Suprapubic skin (tissue), 3 donors: ENCODE measurements around the gene TNNI3K.

Experiments
- POLR2AphosphoS5 ChIP-seq, 3 donors: sonication (generic); formaldehyde crosslinking; IDR thresholded peaks; one replicate each; pipeline ENCODE4 v1.6.1; 2017; ENCODE audit warnings: antibody characterized with exemption in 3 of 3
- TF ChIP-seq, protein P1 (sequence below), 2 donors: fragments of 200-600 bp in 1 of 2; fragments of 450-650 bp in 1 of 2; sonication (generic) in 1 of 2; IDR thresholded peaks; one replicate each; pipeline ENCODE4 v1.5.1; 2016 to 2019; ENCODE audit warnings: antibody characterized with exemption in 2 of 2, mild to moderate bottlenecking in 1 of 2, moderate library complexity in 1 of 2

DNA sequence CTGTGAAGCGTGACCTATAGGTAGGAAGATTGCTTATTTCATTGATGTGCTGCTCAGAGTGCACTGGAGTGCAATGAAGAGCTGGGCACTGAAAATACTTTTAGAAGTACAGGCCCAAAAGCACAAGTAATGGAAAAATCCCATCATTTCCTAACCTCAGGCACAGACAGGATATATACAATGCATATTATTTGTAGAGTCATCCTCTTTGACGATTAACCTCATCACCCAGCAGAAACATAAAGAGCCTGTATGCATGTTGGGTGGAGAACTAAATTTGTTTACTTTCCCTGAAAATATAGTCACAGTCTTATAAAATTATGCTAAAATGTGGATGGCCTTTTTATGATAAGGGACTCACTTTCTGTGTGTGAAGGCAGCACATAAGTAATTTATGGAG is 98.1 kb downstream of the TNNI3K start:
- TF ChIP-seq POLR2AphosphoS5 (IDR thresholded peaks at IDR 0.05): no peak
- TF ChIP-seq, protein P1, sequence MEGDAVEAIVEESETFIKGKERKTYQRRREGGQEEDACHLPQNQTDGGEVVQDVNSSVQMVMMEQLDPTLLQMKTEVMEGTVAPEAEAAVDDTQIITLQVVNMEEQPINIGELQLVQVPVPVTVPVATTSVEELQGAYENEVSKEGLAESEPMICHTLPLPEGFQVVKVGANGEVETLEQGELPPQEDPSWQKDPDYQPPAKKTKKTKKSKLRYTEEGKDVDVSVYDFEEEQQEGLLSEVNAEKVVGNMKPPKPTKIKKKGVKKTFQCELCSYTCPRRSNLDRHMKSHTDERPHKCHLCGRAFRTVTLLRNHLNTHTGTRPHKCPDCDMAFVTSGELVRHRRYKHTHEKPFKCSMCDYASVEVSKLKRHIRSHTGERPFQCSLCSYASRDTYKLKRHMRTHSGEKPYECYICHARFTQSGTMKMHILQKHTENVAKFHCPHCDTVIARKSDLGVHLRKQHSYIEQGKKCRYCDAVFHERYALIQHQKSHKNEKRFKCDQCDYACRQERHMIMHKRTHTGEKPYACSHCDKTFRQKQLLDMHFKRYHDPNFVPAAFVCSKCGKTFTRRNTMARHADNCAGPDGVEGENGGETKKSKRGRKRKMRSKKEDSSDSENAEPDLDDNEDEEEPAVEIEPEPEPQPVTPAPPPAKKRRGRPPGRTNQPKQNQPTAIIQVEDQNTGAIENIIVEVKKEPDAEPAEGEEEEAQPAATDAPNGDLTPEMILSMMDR (IDR thresholded peaks at IDR 0.05): no peak
